RWPE1 (cell line): ENCODE measurements around the gene ZNF521.

Experiments used
- CTCF ChIA-PET: fragments of 350-600 bp; sonication (Branson Sonifier 250); formaldehyde crosslinking; extraction: SDS; loops from one replicate; lab custom pipeline; 2021; lab: Yijun Ruan, JAX
- POLR2A ChIA-PET: fragments of 400-600 bp; formaldehyde crosslinking; extraction: SDS; loops from one replicate; lab custom pipeline; 2020; ENCODE audit warnings: antibody characterized with exemption; ENCODE audit not compliant: low non-redundant PET; lab: Yijun Ruan, JAX
- DNase-seq: peaks from one replicate; pipeline ENCODE4 v3.0.0; 2012; ENCODE audit warnings: low spot score
- H3K27ac ChIP-seq: fragments of 450-650 bp; 2 replicates; pipeline ENCODE4 v1.5.1; 2017
- CTCF ChIP-seq: fragments of 450-650 bp; conservative IDR thresholded peaks from 2 replicates; pipeline ENCODE4 v1.5.1; 2017; ENCODE audit warnings: low read depth, mild to moderate bottlenecking

Gene ZNF521

DNA sequence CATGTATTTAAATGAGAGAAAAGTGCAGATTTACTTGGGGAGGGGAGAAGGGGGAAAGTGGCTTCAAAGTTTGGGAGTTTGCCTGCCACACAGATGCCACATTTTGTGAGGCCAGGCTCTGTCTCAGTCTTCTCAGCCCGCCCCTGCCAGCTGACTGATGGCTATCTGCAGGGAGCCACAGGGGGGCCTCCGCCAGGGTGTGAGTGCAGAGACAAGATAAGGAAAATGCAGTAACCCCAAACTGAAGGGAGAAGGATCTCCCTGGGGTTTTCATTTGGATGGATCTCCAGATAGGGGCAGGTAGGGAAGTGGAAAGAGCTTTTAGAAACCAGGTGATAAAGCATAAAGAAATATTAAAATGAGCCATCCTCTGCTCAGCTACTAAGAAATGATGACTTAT is 128.8 kb downstream of the ZNF521 start:
- POLR2A ChIA-PET: no interaction called here
- DNase-seq: no peak

GRCh38 chr18:25222648-25223047 is 129.3 kb downstream of the ZNF521 start:
- ChIA-PET CTCF (no interaction called here), POLR2A (no interaction called here)
- no peak for DNase-seq
- no peak for TF ChIP-seq CTCF
- no peak overlapping the region for H3K27ac ChIP-seq

More for the DNA sequence above, 128.8 kb downstream of the ZNF521 start:
- no peak for TF ChIP-seq CTCF
- no peak overlapping the region for H3K27ac ChIP-seq
- CTCF ChIA-PET: no interaction called here

- ChIA-PET CTCF (no interaction called here), POLR2A (no interaction called here)
- DNase-seq: no peak
- TF ChIP-seq CTCF: no peak
- H3K27ac ChIP-seq: no peak overlapping the region
Measured at GRCh38 chr18:25210622-25211021, 141.3 kb downstream of the ZNF521 start.

DNA sequence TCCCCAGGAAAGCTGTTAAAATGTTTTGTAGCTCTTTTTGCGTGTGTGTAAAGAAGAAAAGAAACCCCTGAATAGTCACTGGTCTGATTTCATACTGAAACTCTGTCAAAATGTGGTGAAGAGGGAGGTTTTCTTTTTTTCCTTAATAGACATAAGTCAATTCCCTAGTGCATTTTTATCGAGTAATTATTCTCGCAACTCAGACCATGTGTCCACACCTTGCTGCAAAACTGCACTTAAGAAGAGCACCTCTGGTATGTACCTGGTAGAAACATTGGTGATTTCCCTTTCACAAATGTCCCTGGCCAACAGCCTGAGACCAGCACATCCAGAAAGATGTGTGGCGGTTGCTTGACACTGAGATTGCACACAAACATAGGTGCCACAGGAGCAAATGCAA is 159.9 kb downstream of the ZNF521 start:
- TF ChIP-seq CTCF: no peak
- no peak overlapping the region for H3K27ac ChIP-seq
- ChIA-PET CTCF (interaction anchor here (0.7 kb wide), 1 partner anchor 1048 kb away, joined by 3 read pairs; no protein-coding TSS in a partner anchor), POLR2A (no interaction called here)
- DNase-seq: no peak

GRCh38 chr18:25190472-25190871 is 161.5 kb downstream of the ZNF521 start:
- no peak overlapping the region for H3K27ac ChIP-seq
- no peak for TF ChIP-seq CTCF
- DNase-seq: no peak
- POLR2A ChIA-PET: no interaction called here
- CTCF ChIA-PET: no interaction called here

GRCh38 chr18:25189391-25190185 is 162.4 kb downstream of the ZNF521 start:
- no peak for TF ChIP-seq CTCF
- POLR2A ChIA-PET: no interaction called here
- H3K27ac ChIP-seq: no peak overlapping the region
- no peak for DNase-seq
- CTCF ChIA-PET: interaction anchor here (0.6 kb wide), 1 partner anchor 563 kb away, joined by 3 read pairs; no protein-coding TSS in a partner anchor
